22Rv1 (cell line): Measurements from ENCODE around the gene OGA.

Experiments used
- H3K27ac ChIP-seq: fragments of 450-650 bp; 2 replicates; pipeline ENCODE4 v1.5.1; 2017
- ZFX ChIP-seq: fragments of 450-650 bp; IDR thresholded peaks from 2 replicates; pipeline ENCODE4 v1.6.1; 2017; ENCODE audit warnings: antibody characterized with exemption, borderline replicate concordance
- TF ChIP-seq, protein P1 (sequence below): fragments of 450-650 bp; IDR thresholded peaks from 2 replicates; pipeline ENCODE4 v1.5.1; 2017; ENCODE audit warnings: mild to moderate bottlenecking

OGA gene

DNA sequence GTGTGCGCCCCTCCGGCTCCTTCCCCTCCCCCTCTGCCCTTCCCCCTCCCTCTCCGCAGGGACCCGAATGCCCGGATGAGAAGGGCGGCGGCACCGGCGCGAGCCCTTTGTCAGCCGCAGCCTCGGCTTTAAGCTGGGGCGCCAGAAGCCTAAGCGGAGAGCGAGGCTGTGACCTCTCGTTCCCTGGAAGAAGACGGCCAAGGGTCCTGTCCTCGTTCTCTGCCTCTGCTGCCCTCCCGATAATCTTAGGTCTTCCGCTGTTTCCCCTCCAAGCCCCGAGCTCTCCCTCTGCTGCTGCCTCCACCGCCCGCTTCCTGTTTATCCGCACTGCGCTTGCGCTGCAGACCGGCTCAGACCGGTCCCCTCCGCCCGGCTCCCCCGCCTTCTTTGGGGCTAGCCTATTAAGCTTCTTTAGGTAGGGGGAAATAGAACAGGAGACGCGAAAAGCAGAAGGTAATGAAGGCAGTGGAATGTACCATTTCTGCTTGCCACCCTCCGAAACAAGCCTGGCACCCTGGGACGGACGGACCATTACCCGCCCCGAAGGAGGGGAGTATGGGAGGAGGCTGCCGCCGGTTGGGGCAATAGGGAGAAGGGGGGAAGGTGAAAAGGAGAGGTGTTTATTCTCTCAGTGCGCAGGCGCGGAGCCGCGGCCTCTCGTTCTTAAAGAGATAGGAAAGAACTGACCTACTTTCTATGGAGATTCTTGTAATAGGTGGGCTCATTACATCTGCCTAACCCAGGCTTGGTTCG lies at the start of gene OGA:
Gene OGA, minus strand, starts transcription at position 326 of the 753 bp plus-strand sequence. CDS start 422 bp downstream, outside the sequence.
- peak within 1 kb of the TSS; percentile 87 for H3K27ac ChIP-seq
- TF ChIP-seq, protein P1, sequence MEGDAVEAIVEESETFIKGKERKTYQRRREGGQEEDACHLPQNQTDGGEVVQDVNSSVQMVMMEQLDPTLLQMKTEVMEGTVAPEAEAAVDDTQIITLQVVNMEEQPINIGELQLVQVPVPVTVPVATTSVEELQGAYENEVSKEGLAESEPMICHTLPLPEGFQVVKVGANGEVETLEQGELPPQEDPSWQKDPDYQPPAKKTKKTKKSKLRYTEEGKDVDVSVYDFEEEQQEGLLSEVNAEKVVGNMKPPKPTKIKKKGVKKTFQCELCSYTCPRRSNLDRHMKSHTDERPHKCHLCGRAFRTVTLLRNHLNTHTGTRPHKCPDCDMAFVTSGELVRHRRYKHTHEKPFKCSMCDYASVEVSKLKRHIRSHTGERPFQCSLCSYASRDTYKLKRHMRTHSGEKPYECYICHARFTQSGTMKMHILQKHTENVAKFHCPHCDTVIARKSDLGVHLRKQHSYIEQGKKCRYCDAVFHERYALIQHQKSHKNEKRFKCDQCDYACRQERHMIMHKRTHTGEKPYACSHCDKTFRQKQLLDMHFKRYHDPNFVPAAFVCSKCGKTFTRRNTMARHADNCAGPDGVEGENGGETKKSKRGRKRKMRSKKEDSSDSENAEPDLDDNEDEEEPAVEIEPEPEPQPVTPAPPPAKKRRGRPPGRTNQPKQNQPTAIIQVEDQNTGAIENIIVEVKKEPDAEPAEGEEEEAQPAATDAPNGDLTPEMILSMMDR, result no peak
- no peak for TF ChIP-seq ZFX

DNA sequence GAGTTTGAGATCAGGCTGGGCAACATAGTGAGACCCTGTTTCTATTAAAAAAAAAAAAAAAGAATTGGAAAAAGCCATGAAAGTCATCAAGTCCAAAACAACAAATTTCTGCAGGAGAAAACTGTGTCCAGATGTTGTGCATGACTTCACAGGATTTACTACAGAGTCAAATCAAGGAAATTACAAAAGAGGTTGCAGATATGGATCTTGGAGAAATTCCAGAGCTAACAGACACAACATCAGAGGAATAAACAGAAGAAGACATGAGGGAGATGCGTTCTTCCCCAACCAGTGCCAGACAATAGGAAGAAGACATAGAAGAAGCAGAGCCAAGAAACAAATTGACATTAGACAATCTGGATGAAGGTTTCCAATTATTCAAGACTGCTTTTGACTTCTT lies 49.7 kb upstream of the OGA start:
- H3K27ac ChIP-seq, result no peak overlapping the region
- TF ChIP-seq, protein P1, result no peak

DNA sequence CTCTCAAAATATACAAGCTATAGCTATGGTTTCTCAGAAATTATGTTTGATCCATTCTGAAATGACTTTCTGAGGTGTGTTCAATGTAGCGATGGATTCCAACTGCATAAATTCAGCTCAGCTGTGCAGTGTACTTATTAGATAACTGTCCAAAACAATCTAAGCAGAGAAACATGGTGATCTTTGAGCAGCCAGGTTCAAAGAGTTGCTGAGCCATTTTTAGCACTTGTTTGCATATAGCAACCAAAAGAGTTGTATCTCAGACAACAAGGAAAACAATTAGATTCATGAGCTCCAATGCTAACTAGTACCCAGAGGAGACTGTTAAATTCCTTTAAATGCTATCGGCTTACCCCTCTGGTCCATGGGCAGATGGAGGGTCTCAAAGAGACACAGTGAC lies 41.3 kb upstream of the OGA start:
- no peak overlapping the region for H3K27ac ChIP-seq

DNA sequence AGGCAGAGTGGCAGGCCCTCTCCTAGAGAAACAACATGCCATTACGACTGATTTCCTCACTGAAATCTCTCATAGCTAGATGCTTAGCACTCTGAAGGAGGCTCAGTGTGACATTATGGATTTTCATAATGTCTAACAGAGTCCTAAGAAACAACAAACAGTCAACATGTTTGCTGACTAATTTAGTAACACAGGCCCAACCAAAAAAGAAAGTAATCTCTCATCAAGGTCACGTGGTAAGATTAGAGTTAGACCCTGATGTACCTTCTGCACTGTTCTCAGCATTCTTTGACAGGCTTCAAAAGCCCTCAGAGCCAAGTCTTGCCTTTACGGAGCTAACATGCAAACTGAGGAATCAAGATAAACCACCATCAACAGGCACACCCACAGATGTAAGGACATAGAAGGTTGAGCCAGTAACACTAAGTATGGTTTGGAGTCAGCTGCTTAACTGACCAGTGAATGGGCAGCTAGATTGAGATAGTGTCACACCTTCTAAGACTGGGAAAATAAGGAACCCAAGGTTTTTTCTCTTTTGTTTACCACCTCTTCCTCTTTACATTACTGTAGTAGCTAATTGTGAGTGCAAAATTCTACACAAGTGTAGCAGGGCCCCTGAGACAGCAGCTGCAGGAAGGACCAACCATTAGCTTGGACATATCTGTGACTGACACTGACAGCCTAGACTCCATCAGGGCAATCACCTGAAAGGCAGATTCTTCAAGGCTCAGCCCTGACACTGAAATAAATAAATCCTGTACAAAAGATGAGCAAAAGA lies 40.7 kb upstream of the OGA start:
- TF ChIP-seq ZFX, result no peak
- TF ChIP-seq, protein P1, result no peak
- H3K27ac ChIP-seq, result no peak overlapping the region

More for the DNA sequence above, 41.3 kb upstream of the OGA start:
- TF ChIP-seq ZFX, result no peak
- TF ChIP-seq, protein P1, result no peak

DNA sequence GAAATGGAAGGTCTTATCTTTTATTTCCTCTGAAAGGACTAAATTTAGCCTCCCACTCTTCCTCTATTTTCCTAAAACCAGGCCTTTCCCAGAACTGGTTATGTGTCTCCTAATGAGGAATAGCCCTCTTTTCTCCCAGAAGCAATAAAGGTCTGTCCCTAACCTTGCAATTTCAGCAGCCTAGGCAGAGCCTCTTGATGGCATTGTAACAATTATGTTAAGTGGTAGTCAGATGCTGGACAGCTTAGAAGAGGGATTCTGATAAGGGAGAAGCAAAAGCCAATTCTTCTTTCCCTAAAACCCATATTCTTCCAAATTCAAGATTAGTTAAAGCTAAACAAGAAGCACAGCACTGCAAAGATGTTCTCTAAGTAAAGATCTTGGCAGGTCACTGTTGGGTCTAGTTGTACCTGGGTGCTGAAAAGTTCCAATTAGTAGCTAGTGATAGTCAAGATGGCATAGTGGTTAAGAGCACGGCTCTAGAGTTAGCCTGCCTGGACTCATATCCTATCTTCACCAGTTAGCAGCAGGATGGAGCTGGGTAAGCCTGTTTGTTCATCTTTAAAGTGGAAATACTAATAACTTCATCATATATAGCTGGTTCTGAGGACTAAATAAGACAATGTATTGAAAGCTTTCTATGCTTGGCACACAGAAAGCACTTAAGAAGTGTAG lies 39.7 kb upstream of the OGA start:
- no peak for TF ChIP-seq ZFX
- TF ChIP-seq, protein P1, result no peak
- H3K27ac ChIP-seq, result no peak overlapping the region

DNA sequence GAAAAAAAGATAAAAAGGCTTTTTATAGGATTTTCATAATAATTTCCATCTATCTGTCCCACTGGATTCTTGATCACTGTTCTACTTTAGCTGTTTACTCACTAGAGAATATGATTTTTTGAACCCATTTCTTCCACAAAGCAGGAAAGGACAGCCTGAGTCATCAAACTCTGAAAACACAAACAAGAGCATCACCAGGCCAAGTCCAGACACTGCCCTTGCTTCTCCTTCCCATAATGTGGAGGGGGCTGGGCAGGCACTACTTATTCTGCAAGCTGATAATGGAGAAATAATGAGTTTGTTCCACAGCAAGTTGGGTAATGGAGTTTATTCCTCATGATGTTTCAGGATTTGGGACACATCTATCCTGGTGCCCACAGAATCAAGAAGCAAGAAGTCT lies 38.4 kb upstream of the OGA start:
- H3K27ac ChIP-seq, result no peak overlapping the region
- TF ChIP-seq ZFX, result no peak
- TF ChIP-seq, protein P1, result no peak
